Measurements from ENCODE around the gene OPTN.

GRCh38 chr10:13187135-13187534 lies 87.2 kb downstream of the OPTN start:
- TF ChIP-seq CTCF (IDR thresholded peaks at IDR 0.05) (no peak), POLR2A (IDR thresholded peaks at IDR 0.05) (no peak)

Data from vagina (tissue), 2 donors.